HepG2 (cell line): ENCODE data around the gene UBFD1. TPM values are rescaled to one million over a fixed set of nuclear protein-coding genes. Genes with fewer than 3 reads are reported as not detected.

ENCODE experiments used
- ATAD3A ChIP-seq: sonication (generic); formaldehyde crosslinking; IDR thresholded peaks from 2 replicates; pipeline ENCODE4 v1.4.0; 2020; ENCODE audit warnings: missing genetic modification reagents
- ATF2 ChIP-seq: sonication (generic); formaldehyde crosslinking; IDR thresholded peaks from 2 replicates; pipeline ENCODE4 v1.4.0; 2020; ENCODE audit warnings: missing genetic modification reagents
- CHD4 ChIP-seq: fragments of 200-600 bp; sonication (generic); IDR thresholded peaks from 2 replicates; pipeline ENCODE4 v1.7.0; 2017; ENCODE audit warnings: mild to moderate bottlenecking, low read length, borderline replicate concordance
- DMAP1 ChIP-seq: IDR thresholded peaks from 2 replicates; pipeline ENCODE4 v1.6.1; 2016
- FOXP4 ChIP-seq: sonication (generic); formaldehyde crosslinking; IDR thresholded peaks from 2 replicates; pipeline ENCODE4 v1.4.0; 2020; ENCODE audit warnings: missing genetic modification reagents
- JUND ChIP-seq: sonication (generic); formaldehyde crosslinking; IDR thresholded peaks from 2 replicates; pipeline ENCODE4 v1.8.0; 2022; ENCODE audit warnings: mild to moderate bottlenecking, missing genetic modification reagents
- MAF1 ChIP-seq: sonication (generic); formaldehyde crosslinking; IDR thresholded peaks from 2 replicates; pipeline ENCODE4 v1.5.0; 2020; ENCODE audit warnings: missing genetic modification reagents, borderline replicate concordance
- MXD4 ChIP-seq: IDR thresholded peaks from 2 replicates; pipeline ENCODE4 v1.6.1; 2016; ENCODE audit warnings: mild to moderate bottlenecking, missing biosample characterization, missing genetic modification reagents
- MZF1 ChIP-seq: sonication (generic); formaldehyde crosslinking; IDR thresholded peaks from 2 replicates; pipeline ENCODE4 v1.8.1; 2023; ENCODE audit warnings: mild to moderate bottlenecking, missing genetic modification reagents, borderline replicate concordance
- NAIF1 ChIP-seq: sonication (generic); formaldehyde crosslinking; IDR thresholded peaks from 2 replicates; pipeline ENCODE4 v1.5.0; 2020; ENCODE audit warnings: mild to moderate bottlenecking, missing genetic modification reagents, borderline replicate concordance
- PRDM4 ChIP-seq: sonication (generic); formaldehyde crosslinking; IDR thresholded peaks from 2 replicates; pipeline ENCODE4 v1.9.0; 2021; ENCODE audit warnings: missing genetic modification reagents, borderline replicate concordance
- SIN3B ChIP-seq: fragments of 150-350 bp; IDR thresholded peaks from 2 replicates; pipeline ENCODE4 v1.6.1; 2014; ENCODE audit warnings: low read length
- SNAI1 ChIP-seq: sonication (generic); formaldehyde crosslinking; IDR thresholded peaks from 2 replicates; pipeline ENCODE4 v1.5.0; 2020; ENCODE audit warnings: mild to moderate bottlenecking, missing genetic modification reagents, borderline replicate concordance
- ZNF10 ChIP-seq: sonication (generic); formaldehyde crosslinking; IDR thresholded peaks from 2 replicates; pipeline ENCODE4 v1.4.0; 2020; ENCODE audit warnings: mild to moderate bottlenecking, low read depth, missing genetic modification reagents, borderline replicate concordance
- ZNF101 ChIP-seq: sonication (generic); formaldehyde crosslinking; IDR thresholded peaks from 2 replicates; pipeline ENCODE4 v1.4.0; 2020; ENCODE audit warnings: mild to moderate bottlenecking, low read depth, missing genetic modification reagents, borderline replicate concordance
- ZNF44 ChIP-seq: sonication (generic); formaldehyde crosslinking; IDR thresholded peaks from 2 replicates; pipeline ENCODE4 v1.5.1; 2020; ENCODE audit warnings: mild to moderate bottlenecking, missing genetic modification reagents
- ZSCAN20 ChIP-seq: sonication (generic); formaldehyde crosslinking; IDR thresholded peaks from 2 replicates; pipeline ENCODE4 v1.4.0; 2020; ENCODE audit warnings: missing genetic modification reagents, mild to moderate bottlenecking, borderline replicate concordance
- polyA plus RNA-seq, 8 experiments: library from polyadenylated mRNA; depleted of rRNA in 3 of 8; stranded (reverse) in 7 of 8; unstranded in 1 of 8; fragments of >200 nt; fragmentation: Illumina TruSeq in 4 of 8; extraction: Trizol in 4 of 8; gene quantifications; 2 replicates each; pipeline versions ENCODE4 v1.2.1 to v1.2.3, GENCODE V29; 2011 to 2016; ENCODE audit warnings: low read depth in 4 of 8, missing spikeins in 1 of 8, mixed read lengths in 1 of 8; ENCODE audit not compliant: insufficient read depth in 1 of 8
- total RNA-seq, 5 experiments: library from RNA; depleted of rRNA; stranded (reverse); fragments of >200 nt; fragmentation: Illumina TruSeq; extraction: Trizol; gene quantifications; 2 replicates each; pipeline ENCODE4 v1.2.3, GENCODE V29; 2016; ENCODE audit warnings: low read depth in 1 of 5
- TF ChIP-seq, protein P1 (sequence below): sonication (generic); formaldehyde crosslinking; conservative IDR thresholded peaks from 2 replicates; pipeline ENCODE4 v1.4.0; 2020; ENCODE audit warnings: missing genetic modification reagents
- TF ChIP-seq, protein P2 (sequence below): sonication (generic); formaldehyde crosslinking; IDR thresholded peaks from 2 replicates; pipeline ENCODE4 v1.4.0; 2020; ENCODE audit warnings: missing genetic modification reagents; ENCODE audit errors: not compliant biosample characterization
- TF ChIP-seq, protein P3 (sequence below): sonication (generic); formaldehyde crosslinking; IDR thresholded peaks from 2 replicates; pipeline ENCODE4 v1.4.0; 2020; ENCODE audit warnings: mild to moderate bottlenecking, missing genetic modification reagents

The UBFD1 gene
- total and polyA plus RNA-seq, 2 of the 13 experiments (the other 11 are each of a cell fraction or from before 2014, with no cell fraction given), result 100 to 111 TPM

DNA sequence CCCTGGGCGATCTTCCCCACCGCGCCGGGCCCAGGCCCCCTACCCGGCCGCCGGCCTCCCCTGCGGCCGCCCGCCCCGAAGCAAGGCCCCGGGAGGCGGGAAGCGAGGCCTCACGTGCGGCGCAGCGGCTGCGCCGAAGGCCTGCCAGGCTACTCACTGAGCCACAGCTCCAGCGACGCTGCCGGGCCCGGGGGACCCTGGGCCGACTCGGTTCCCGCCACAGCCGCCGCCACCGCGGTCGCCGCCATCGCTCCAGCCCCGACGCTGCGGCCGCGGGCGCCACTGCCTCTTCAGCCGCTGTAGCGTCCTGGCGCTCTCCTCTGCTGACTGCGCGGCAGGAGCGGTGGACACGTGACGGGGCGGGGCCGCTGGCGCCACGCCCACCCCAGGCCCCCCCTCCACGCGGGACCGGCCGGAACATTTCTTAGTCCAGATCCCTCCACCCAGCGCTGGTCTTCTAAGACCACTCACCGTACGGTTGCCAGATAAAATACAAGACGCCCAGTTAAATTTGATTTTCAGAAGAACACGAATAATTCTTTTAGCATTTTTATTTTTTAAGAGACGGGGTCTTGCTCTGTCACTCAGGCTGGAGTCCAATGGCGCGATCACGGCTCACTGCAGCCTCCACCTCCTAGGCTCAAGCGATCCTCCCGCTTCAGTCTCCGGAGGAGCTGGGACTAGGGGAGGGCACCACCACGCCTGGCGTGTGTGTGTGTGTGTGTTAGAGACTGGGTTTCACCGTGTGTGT lies 47.2 kb upstream of the UBFD1 start, which contains the start of gene GGA2 (continued):
- TF ChIP-seq ATF2 (CRISPR knock-in tag) (peak; percentile 83; the same call in 1 of the 2 replicates), FOXP4 (peak; percentile 73), MXD4 (CRISPR knock-in tag) (peak; percentile 97), ZSCAN20 (CRISPR knock-in tag) (peak; percentile 97; the same call in 1 of the 2 replicates), ATAD3A (peak; percentile 66; the same call in 1 of the 2 replicates), NAIF1 (no peak; the same call in 1 of the 2 replicates), MZF1 (CRISPR knock-in tag) (0 out of 2 replicates have a peak, but pooled peaks have one; percentile 31), CHD4 (no peak), ZNF10 (CRISPR knock-in tag) (0 out of 2 replicates have a peak, but pooled peaks have one; percentile 72), SNAI1 (CRISPR knock-in tag) (peak; percentile 68; the same call in 1 of the 2 replicates), MAF1 (CRISPR knock-in tag) (no peak; the same call in 1 of the 2 replicates), PRDM4 (CRISPR knock-in tag) (no peak), SIN3B (no peak; the same call in 1 of the 2 replicates), ZNF44 (CRISPR knock-in tag) (0 out of 2 replicates have a peak, but pooled peaks have one; percentile 44), DMAP1 (CRISPR knock-in tag) (peak; percentile 78), JUND (CRISPR knock-in tag) (0 out of 2 replicates have a peak, but pooled peaks have one; percentile 27), ZNF101 (CRISPR knock-in tag) (peak; percentile 52; the same call in 1 of the 2 replicates)
- TF ChIP-seq, protein P1, sequence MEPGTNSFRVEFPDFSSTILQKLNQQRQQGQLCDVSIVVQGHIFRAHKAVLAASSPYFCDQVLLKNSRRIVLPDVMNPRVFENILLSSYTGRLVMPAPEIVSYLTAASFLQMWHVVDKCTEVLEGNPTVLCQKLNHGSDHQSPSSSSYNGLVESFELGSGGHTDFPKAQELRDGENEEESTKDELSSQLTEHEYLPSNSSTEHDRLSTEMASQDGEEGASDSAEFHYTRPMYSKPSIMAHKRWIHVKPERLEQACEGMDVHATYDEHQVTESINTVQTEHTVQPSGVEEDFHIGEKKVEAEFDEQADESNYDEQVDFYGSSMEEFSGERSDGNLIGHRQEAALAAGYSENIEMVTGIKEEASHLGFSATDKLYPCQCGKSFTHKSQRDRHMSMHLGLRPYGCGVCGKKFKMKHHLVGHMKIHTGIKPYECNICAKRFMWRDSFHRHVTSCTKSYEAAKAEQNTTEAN (CRISPR knock-in tag), result peak; percentile 92
- TF ChIP-seq, protein P2, sequence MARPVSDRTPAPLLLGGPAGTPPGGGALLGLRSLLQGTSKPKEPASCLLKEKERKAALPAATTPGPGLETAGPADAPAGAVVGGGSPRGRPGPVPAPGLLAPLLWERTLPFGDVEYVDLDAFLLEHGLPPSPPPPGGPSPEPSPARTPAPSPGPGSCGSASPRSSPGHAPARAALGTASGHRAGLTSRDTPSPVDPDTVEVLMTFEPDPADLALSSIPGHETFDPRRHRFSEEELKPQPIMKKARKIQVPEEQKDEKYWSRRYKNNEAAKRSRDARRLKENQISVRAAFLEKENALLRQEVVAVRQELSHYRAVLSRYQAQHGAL, result peak; percentile 99
- TF ChIP-seq, protein P3, sequence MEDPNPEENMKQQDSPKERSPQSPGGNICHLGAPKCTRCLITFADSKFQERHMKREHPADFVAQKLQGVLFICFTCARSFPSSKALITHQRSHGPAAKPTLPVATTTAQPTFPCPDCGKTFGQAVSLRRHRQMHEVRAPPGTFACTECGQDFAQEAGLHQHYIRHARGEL (CRISPR knock-in tag), result no peak
